GM12878 (cell line): ENCODE data around the gene CLASP2.

Experiments used
- CTCF ChIP-seq, 3 experiments: IDR thresholded peaks in 2 of 3; conservative IDR thresholded peaks in 1 of 3; 2 replicates each; pipeline ENCODE4 v1.5.1; 2011; ENCODE audit warnings: low read depth in 3 of 3, low read length in 3 of 3, mild to moderate bottlenecking in 3 of 3, control low read depth in 2 of 3, moderate library complexity in 2 of 3, inconsistent platforms in 1 of 3, mixed read lengths in 1 of 3; ENCODE audit not compliant: control insufficient read depth in 2 of 3, insufficient read depth in 1 of 3; ENCODE audit errors: extremely low read depth in 1 of 3
- STAT3 ChIP-seq: IDR thresholded peaks from 2 replicates; pipeline ENCODE4 v1.6.1; 2011; ENCODE audit warnings: low read depth, low read length, improper control_type of control experiment
- TARDBP ChIP-seq: IDR thresholded peaks from 2 replicates; pipeline ENCODE4 v1.6.1; 2016; ENCODE audit warnings: borderline replicate concordance

GRCh38 chr3:33636125-33636850 lies 81.8 kb downstream of the CLASP2 start:
- TF ChIP-seq TARDBP (no peak), CTCF (IDR thresholded peaks at IDR 0.05 in 2 of 3, conservative IDR thresholded peaks at IDR 0.05 in 1 of 3; ENCODE audit: control insufficient read depth in 2 of 3, extremely low read depth in 1 of 3, insufficient read depth in 1 of 3, low read depth in 3 of 3, low read length in 3 of 3) (peak; percentile 42 to 51 (median 50); a peak in 5 of 6 replicates), STAT3 (no peak)
